Keratinocyte (primary cell): Measurements from ENCODE around the gene KIR3DL2.
"Not testable (repeated sequence)": the region's sequence is repeated elsewhere in the genome, so short reads cannot be mapped to it uniquely, and the experiment has no call there.

Source experiments
- EZH2 ChIP-seq: IDR thresholded peaks from one replicate; pipeline ENCODE4 v1.6.1; 2012; ENCODE audit warnings: inconsistent platforms, mild to moderate bottlenecking, low read length, moderate library complexity
- TF ChIP-seq, protein P1 (sequence below), 3 experiments: IDR thresholded peaks in 1 of 3; conservative IDR thresholded peaks in 1 of 3; optimal IDR thresholded peaks in 1 of 3; 2 replicates in 2 of 3; 3 replicates in 1 of 3; pipeline versions ENCODE3 to v1.5.1; 2011; ENCODE audit warnings: low read length in 3 of 3, mild to moderate bottlenecking in 3 of 3, moderate library complexity in 2 of 3, control low read depth in 1 of 3, inconsistent platforms in 1 of 3; ENCODE audit not compliant: insufficient read depth in 2 of 3; ENCODE audit errors: extremely low read depth in 1 of 3

DNA sequence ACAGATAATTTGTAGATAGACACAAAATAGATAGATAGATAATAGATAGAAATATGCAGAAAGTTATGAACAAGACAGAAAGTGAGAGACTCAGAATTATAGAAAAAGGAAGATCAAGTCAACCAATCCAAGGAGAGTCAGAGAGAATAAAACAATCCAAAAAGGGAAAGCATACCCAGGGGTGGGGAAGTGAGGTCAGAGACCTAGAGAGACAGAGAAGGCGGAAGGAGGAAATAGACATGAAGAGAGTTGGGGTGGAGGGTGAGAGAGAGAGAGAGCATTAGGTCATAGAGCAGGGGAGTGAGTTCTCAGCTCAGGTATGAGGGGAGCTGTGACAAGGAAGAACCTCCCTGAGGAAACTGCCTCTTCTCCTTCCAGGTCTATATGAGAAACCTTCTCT, 5.0 kb downstream of the KIR3DL2 start:
- TF ChIP-seq, protein P1, sequence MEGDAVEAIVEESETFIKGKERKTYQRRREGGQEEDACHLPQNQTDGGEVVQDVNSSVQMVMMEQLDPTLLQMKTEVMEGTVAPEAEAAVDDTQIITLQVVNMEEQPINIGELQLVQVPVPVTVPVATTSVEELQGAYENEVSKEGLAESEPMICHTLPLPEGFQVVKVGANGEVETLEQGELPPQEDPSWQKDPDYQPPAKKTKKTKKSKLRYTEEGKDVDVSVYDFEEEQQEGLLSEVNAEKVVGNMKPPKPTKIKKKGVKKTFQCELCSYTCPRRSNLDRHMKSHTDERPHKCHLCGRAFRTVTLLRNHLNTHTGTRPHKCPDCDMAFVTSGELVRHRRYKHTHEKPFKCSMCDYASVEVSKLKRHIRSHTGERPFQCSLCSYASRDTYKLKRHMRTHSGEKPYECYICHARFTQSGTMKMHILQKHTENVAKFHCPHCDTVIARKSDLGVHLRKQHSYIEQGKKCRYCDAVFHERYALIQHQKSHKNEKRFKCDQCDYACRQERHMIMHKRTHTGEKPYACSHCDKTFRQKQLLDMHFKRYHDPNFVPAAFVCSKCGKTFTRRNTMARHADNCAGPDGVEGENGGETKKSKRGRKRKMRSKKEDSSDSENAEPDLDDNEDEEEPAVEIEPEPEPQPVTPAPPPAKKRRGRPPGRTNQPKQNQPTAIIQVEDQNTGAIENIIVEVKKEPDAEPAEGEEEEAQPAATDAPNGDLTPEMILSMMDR (optimal IDR thresholded peaks at IDR 0.05 in 1 of 3, IDR thresholded peaks at IDR 0.05 in 1 of 3, conservative IDR thresholded peaks at IDR 0.05 in 1 of 3; ENCODE audit: extremely low read depth in 1 of 3, insufficient read depth in 2 of 3, low read length in 3 of 3): not testable (repeated sequence)
- not testable (repeated sequence) for TF ChIP-seq EZH2
